Mucosa of stomach (tissue), 1 donor: Measurements from ENCODE around the gene ARAP2.
A peak's percentile ranks its signal among the peaks of the same experiment; 100 is the strongest.

Experiments used
- H3K27me3 ChIP-seq: one replicate; pipeline ENCODE4 v1.7.0; 2013; ENCODE audit warnings: mild to moderate bottlenecking, low read length; ENCODE audit not compliant: control insufficient read depth, insufficient read depth
- H3K36me3 ChIP-seq: one replicate; pipeline ENCODE4 v1.7.0; 2013; ENCODE audit warnings: low read length; ENCODE audit not compliant: control insufficient read depth, insufficient read depth
- H3K4me1 ChIP-seq: one replicate; pipeline ENCODE4 v1.7.0; 2013; ENCODE audit warnings: mild to moderate bottlenecking, low read length; ENCODE audit not compliant: control insufficient read depth, insufficient read depth
- H3K4me3 ChIP-seq: one replicate; pipeline ENCODE4 v1.7.0; 2013; ENCODE audit warnings: low read length
- H3K9ac ChIP-seq: one replicate; pipeline ENCODE4 v1.7.0; 2013; ENCODE audit warnings: mild to moderate bottlenecking, low read length, moderate library complexity
- H3K9me3 ChIP-seq: one replicate; pipeline ENCODE4 v1.7.0; 2013; ENCODE audit warnings: mild to moderate bottlenecking, low read length, moderate library complexity; ENCODE audit not compliant: control insufficient read depth
- donor health status: Pancreatic carcinoma.

The ARAP2 gene

GRCh38 chr4:36249610-36250009 lies 5.3 kb upstream of the ARAP2 start:
- H3K9me3 ChIP-seq, result no peaks in the 10 kb centered on the region
- H3K4me3 ChIP-seq, result no peak overlapping the region
- H3K4me1 ChIP-seq, result no peaks in the 10 kb centered on the region
- no peak overlapping the region for H3K9ac ChIP-seq
- no peaks in the 10 kb centered on the region for H3K36me3 ChIP-seq
- H3K27me3 ChIP-seq, result no peaks in the 10 kb centered on the region

DNA sequence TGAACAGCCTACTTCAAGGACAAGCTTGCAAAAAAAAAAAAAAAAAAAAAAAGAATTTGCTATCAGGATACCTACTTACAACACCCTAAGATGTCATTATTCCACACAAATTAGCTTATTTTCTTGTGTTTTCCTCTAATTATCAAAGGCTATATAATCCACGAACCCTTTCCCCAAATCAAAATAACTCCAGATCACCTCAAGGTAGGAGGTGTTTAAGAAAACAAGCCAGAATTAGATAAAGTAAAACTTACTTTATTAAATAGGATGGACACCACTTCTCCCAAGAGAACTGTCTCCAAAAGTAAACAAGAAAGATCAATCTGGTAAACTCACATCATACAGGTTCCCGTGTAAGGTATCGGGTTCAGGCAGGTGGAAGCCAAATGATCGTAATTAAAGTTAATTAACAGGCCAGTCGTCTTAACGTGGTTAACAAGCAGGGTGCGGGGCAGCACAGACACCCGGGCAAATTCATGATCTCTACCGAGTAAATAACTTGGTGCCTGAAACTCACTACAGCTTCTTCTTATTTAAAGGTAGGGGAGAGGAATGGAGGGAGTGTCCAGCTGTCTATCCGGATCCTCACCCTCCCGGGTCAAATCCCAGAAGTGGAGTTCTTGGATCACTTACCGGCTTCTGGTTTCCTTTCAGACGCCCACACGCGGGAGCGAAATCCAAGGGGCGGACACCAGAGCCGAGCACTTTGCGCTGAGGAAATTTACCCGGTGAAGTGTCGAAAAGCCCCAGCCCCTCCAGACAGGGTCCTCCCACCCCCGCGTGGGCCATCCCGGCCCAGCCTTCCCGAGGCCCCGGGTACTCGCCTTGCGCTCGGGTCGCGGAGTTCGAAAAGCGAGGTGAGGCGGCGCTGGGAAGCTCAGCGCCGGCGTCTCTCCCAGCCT lies 708 bp downstream of the ARAP2 start:
- peak overlapping the region; percentile 96 for H3K9ac ChIP-seq

DNA sequence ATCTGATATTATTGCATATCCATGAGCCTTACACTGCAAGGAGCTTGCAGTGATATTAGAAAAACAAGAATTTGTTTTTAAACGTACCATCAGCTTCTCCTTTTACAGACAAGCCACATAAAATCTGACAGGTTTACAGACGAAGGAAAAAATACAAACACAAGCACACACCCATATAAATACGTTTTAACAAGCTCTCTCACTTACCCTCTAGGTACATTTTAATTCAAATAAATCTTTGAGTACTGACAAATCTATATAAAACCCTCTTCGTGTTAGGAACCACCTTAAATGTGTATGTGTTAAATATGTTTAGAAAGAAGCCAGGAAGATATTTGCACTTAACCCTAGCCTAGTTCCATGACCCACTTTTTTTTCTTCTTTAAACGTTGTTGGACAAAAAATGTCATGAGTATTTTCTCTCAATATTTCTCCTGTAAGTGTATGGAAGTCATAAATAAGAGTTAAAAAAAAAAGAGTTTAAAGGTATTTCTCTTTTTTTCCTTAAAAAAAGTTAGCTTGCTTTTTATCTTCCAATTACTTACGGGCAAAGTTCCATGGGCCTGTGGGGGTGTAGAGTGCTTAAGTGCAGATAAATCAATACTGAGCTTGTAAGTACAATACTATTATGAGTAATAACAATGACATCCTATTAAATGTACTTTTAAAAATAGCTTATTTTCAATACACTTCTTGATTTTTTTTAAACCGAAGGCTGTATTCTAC lies 1.5 kb downstream of the ARAP2 start:
- Histone ChIP-seq H3K9ac (peak overlapping the region; percentile 96), H3K27me3 (no peaks in the 10 kb centered on the region), H3K4me1 (no peaks in the 10 kb centered on the region), H3K9me3 (no peaks in the 10 kb centered on the region), H3K4me3 (no peak overlapping the region), H3K36me3 (no peaks in the 10 kb centered on the region)

More for the DNA sequence above, 708 bp downstream of the ARAP2 start:
- peak overlapping the region; percentile 61 for H3K4me3 ChIP-seq
- H3K9me3 ChIP-seq, result no peaks in the 10 kb centered on the region
- no peaks in the 10 kb centered on the region for H3K27me3 ChIP-seq
- no peaks in the 10 kb centered on the region for H3K36me3 ChIP-seq
- H3K4me1 ChIP-seq, result no peaks in the 10 kb centered on the region

DNA sequence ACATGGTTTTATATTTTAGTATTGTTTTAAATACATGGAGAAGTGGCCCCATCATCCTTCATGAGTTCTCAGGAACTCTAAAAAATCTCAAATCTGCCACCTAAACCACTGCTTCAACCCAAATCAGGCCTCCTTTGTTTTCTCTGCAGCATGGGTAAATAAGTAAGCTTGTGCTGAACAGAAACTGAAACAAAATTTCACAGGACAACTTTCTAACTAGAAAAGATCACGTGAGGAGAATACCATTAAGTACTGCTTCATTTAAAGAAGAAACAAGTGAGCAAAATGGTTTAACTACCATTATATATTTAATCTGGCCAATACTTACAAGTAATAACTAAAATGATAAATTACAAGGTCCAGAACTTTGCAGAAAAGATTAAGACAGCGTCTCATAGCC lies 2.5 kb downstream of the ARAP2 start:
- Histone ChIP-seq H3K9ac (no peak overlapping the region), H3K36me3 (no peaks in the 10 kb centered on the region), H3K27me3 (no peaks in the 10 kb centered on the region), H3K4me3 (no peak overlapping the region), H3K4me1 (no peaks in the 10 kb centered on the region), H3K9me3 (no peaks in the 10 kb centered on the region)

DNA sequence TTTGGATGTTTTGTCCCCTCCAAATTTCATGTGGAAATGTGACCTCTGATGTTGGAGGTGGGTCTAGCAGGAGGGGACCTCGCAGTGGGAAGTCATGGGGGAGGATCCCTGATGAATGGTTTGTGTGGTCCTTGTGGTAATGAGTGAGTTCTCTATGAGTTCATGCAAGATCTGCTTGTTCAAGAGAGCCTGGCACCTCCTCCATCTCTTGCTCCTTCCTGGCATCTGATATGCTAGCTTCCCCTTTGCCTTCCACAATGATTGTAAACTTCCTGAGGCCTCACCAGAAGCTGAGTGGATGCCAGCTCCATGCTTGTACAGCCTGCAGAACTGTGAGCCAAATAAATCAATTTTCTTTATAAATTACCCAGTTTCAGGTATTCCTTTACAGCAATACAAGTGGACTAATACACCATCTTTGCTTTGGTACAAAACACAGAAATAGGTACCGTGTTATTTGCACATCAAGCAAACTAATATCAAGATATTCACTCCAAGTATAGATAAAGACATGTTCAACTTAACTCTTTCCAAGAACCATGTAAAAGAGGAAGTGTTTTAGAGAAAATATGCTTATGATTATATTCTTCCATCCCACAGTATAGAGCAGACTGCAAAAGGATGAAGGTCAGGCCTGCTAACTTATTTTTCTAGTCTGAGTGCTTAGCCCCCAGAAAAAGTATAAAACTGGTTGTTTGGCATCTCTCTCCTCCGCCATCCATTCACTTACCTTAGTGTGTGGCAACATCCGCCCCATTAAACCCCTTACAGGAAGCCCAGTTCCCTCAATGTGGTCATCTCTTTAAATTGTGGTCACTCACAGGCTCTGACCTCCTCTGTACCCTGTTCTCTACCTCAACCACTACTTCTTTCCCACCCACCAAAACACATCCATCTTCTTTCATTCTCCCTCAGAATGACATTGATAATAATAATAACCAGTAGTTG lies 6.7 kb downstream of the ARAP2 start:
- no peaks in the 10 kb centered on the region for H3K9me3 ChIP-seq
- H3K27me3 ChIP-seq, result no peaks in the 10 kb centered on the region
- H3K4me3 ChIP-seq, result no peak overlapping the region
- no peak overlapping the region for H3K9ac ChIP-seq
- H3K36me3 ChIP-seq, result no peaks in the 10 kb centered on the region
- peaks cover 4% of the 10 kb centered on the region for H3K4me1 ChIP-seq

DNA sequence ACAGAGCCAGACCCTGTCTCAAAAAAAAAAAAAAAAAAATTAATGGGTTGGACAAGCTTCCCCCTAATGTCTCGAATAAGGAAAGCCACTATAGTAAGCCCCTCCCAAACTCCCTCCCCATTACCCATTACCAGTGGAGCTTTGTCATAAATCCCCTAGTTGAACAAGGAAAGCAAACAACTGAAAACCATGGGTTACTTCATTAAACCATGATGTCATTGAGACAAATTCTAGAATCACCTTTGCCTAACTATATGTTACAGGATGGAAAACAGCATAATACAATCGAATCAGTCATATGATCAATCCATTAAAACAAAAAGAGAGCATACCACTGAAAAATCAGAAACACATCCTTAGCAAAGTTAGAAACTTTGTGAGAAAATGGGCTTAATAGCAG lies 8.2 kb downstream of the ARAP2 start:
- H3K36me3 ChIP-seq, result no peaks in the 10 kb centered on the region
- peaks cover 4% of the 10 kb centered on the region for H3K4me1 ChIP-seq
- no peaks in the 10 kb centered on the region for H3K27me3 ChIP-seq
- H3K9ac ChIP-seq, result no peak overlapping the region
- H3K4me3 ChIP-seq, result no peak overlapping the region
- H3K9me3 ChIP-seq, result no peaks in the 10 kb centered on the region

DNA sequence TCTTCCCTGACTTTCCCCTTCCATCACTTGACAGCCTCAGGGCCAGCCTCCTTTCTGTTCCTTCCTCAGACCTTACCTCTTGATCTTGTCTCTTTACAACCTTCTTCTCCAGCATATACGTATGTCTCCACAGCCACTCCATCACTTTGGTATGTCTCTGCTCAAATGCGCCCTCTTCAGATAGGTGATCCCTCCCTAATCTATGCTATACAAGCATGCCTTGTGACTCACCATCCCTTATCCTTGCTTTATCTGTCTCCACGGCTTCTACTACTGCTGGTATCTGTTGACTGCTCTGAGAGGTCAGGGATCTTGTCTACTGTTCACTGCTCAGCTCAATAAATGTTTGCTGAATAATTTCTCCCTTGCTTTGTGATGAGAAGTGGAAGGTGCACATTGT lies 9.0 kb downstream of the ARAP2 start:
- no peaks in the 10 kb centered on the region for H3K27me3 ChIP-seq
- H3K9me3 ChIP-seq, result no peaks in the 10 kb centered on the region
- no peak overlapping the region for H3K9ac ChIP-seq
- H3K4me3 ChIP-seq, result no peak overlapping the region
- H3K36me3 ChIP-seq, result no peaks in the 10 kb centered on the region
- H3K4me1 ChIP-seq, result peaks cover 4% of the 10 kb centered on the region

- Histone ChIP-seq H3K36me3 (no peaks in the 10 kb centered on the region), H3K9ac (no peak overlapping the region), H3K4me1 (peaks cover 4% of the 10 kb centered on the region), H3K9me3 (no peaks in the 10 kb centered on the region), H3K4me3 (no peak overlapping the region), H3K27me3 (no peaks in the 10 kb centered on the region)
Observed at GRCh38 chr4:36233567-36234266, 10.6 kb downstream of the ARAP2 start.

DNA sequence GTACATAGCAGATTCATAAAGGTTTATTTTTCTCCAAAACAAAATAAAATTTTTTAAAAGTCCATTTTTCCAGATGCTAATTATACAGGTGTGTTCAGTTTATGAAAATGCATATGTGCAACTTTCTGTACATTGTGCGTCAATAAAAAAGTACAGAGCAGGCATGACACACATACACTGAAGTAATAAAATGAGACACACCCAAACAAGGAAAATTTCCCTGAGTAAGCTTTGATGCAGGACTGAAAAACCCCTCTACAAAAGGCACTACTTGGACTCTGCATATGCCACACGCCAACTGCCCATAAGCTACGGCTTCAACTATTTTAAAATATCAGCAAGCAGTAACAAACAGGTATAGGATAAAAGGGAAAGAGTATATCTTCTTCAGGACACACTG lies 13.8 kb downstream of the ARAP2 start:
- Histone ChIP-seq H3K4me1 (peaks cover 3% of the 10 kb centered on the region), H3K4me3 (no peak overlapping the region), H3K9me3 (no peaks in the 10 kb centered on the region), H3K9ac (no peak overlapping the region), H3K27me3 (no peaks in the 10 kb centered on the region), H3K36me3 (no peaks in the 10 kb centered on the region)

DNA sequence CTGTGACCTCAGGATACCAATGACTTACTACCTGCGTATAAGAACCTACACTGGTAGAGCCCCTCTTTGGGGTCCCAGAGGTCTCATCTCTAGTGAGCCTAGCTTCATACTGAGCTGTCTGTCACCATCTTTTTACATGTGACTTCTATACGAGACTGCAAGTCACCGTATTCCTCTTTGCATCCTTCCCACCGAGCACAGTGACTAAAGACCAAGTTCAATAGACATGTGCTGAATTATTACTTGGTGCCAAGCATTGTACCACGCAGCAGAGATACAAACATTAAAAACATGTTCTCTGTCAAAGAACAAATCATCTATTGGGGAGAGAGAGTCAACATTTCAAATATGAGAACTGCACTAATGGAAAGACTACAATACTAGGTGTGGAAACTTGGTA lies 16.4 kb downstream of the ARAP2 start:
- H3K36me3 ChIP-seq, result no peaks in the 10 kb centered on the region
- H3K9ac ChIP-seq, result no peak overlapping the region
- H3K4me1 ChIP-seq, result no peaks in the 10 kb centered on the region
- H3K9me3 ChIP-seq, result no peaks in the 10 kb centered on the region
- H3K27me3 ChIP-seq, result no peaks in the 10 kb centered on the region
- no peak overlapping the region for H3K4me3 ChIP-seq

DNA sequence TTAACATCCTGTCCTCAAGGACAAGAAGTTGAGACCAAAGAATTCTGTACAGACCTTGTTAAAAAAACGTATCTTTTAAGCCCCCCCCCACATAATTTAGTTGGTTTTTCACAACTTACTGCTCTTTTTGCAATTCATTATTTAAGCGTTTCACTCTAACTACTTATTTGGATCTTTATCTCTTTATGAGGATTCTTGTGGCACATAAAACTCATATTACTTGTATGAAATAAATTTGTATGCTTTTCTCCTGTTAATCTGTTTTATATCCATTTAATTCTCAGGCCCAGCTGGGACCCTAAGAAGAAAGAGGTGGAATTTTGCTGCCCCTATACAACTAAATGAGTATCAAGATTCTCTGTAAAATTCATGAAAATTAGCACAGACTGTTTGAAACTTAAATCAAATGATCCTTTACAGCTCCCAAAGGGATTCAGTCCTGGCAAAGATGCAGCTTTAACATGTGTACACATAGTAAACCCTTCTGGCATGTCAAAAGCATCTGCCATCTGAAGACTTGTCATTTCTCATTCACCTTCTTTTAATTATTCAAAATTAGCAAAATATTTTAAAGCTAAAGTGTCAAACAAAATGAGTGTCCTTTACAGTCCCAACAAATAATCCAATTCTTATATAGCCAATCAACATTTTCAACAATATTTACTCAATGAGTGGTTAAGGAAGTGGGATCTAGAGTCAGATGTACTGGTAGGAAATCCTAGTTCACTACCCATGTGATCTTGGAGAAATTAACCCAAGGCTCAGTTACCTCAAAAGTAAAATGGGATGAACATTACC lies 17.7 kb downstream of the ARAP2 start:
- H3K27me3 ChIP-seq, result no peaks in the 10 kb centered on the region
- H3K9me3 ChIP-seq, result no peaks in the 10 kb centered on the region
- no peaks in the 10 kb centered on the region for H3K4me1 ChIP-seq
- no peak overlapping the region for H3K9ac ChIP-seq
- no peaks in the 10 kb centered on the region for H3K36me3 ChIP-seq
- H3K4me3 ChIP-seq, result no peak overlapping the region
